CD14-positive monocyte (primary cell): ENCODE measurements around the gene MGAT5B. TPM values are rescaled to one million over a fixed set of nuclear protein-coding genes. Genes with fewer than 3 reads are reported as not detected.

Experiments
- DNase-seq, 3 donors: peaks; one replicate each; pipeline ENCODE4 v3.0.0-alpha.2; 2011 to 2022
- H2AFZ ChIP-seq: 2 replicates; pipeline ENCODE4 v1.6.0; 2012; ENCODE audit warnings: mild to moderate bottlenecking, low read depth, low read length, inconsistent platforms; ENCODE audit not compliant: insufficient read depth, poor library complexity, severe bottlenecking
- H3K27ac ChIP-seq, 2 donors: 1 replicate in 1 of 2; 2 replicates in 1 of 2; pipeline ENCODE4 v1.5.1; 2012 to 2013; ENCODE audit warnings: low read length in 2 of 2, control low read depth in 1 of 2, inconsistent platforms in 1 of 2, low read depth in 1 of 2, mild to moderate bottlenecking in 1 of 2
- H3K27me3 ChIP-seq, 2 donors: one replicate each; pipeline versions ENCODE4 v1.6.0 to v1.6.1; 2011 to 2013; ENCODE audit warnings: low read length in 2 of 2; ENCODE audit not compliant: control insufficient read depth in 2 of 2, insufficient read depth in 2 of 2
- H3K36me3 ChIP-seq, 2 donors: replicated peaks in 1 of 2; 1 replicate in 1 of 2; 2 replicates in 1 of 2; pipeline versions ENCODE4 v1.5.1 to v1.6.1; 2012 to 2013; ENCODE audit warnings: low read length in 2 of 2, control low read depth in 1 of 2, inconsistent platforms in 1 of 2, mild to moderate bottlenecking in 1 of 2; ENCODE audit not compliant: insufficient read depth in 2 of 2, control insufficient read depth in 1 of 2
- H3K4me1 ChIP-seq, 2 donors: 1 replicate in 1 of 2; 2 replicates in 1 of 2; pipeline versions ENCODE4 v1.5.1 to v1.6.1; 2012 to 2013; ENCODE audit warnings: low read length in 2 of 2, control low read depth in 1 of 2, inconsistent platforms in 1 of 2, mild to moderate bottlenecking in 1 of 2, moderate library complexity in 1 of 2; ENCODE audit not compliant: insufficient read depth in 2 of 2, control insufficient read depth in 1 of 2
- H3K4me2 ChIP-seq: replicated peaks from 2 replicates; pipeline ENCODE3; 2012; ENCODE audit warnings: low read length, moderate library complexity, mild to moderate bottlenecking; ENCODE audit not compliant: poor library complexity, severe bottlenecking; ENCODE audit errors: extremely low read depth
- H3K4me3 ChIP-seq, 3 experiments: fragments of 200-600 bp in 1 of 3; sonication (generic) in 1 of 3; replicated peaks in 1 of 3; 1 replicate in 2 of 3; 2 replicates in 1 of 3; pipeline ENCODE4 v1.5.1; 2011 to 2013; ENCODE audit warnings: low read length in 3 of 3, mild to moderate bottlenecking in 3 of 3, control low read depth in 2 of 3, low read depth in 2 of 3, inconsistent platforms in 1 of 3, moderate library complexity in 1 of 3
- H3K79me2 ChIP-seq: 2 replicates; pipeline ENCODE4 v1.6.0; 2012; ENCODE audit warnings: mild to moderate bottlenecking, control low read depth, inconsistent platforms, low read length, moderate library complexity; ENCODE audit not compliant: insufficient read depth
- H3K9ac ChIP-seq: 2 replicates; pipeline ENCODE4 v1.6.0; 2017; ENCODE audit warnings: low read length, mild to moderate bottlenecking; ENCODE audit not compliant: insufficient read depth, poor library complexity, severe bottlenecking
- H3K9me3 ChIP-seq, 2 donors: replicated peaks in 1 of 2; 1 replicate in 1 of 2; 2 replicates in 1 of 2; pipeline versions ENCODE4 v1.5.1 to v1.6.1; 2012 to 2013; ENCODE audit warnings: low read length in 2 of 2, control low read depth in 1 of 2; ENCODE audit not compliant: control insufficient read depth in 1 of 2, insufficient read depth in 1 of 2
- H4K20me1 ChIP-seq: 2 replicates; pipeline ENCODE4 v1.6.0; 2012; ENCODE audit warnings: mild to moderate bottlenecking, low read length, control low read depth, moderate library complexity; ENCODE audit not compliant: insufficient read depth
- H3K27ac Mint-ChIP-seq, 7 donors: one replicate each; pipeline ENCODE4 v1.8.0; 2020; ENCODE audit warnings: mild to moderate bottlenecking in 7 of 7, mixed read lengths in 7 of 7, moderate library complexity in 6 of 7, inconsistent platforms in 2 of 7
- H3K27me3 Mint-ChIP-seq, 3 donors: one replicate each; pipeline ENCODE4 v1.8.0; 2021 to 2022; ENCODE audit warnings: low read depth in 3 of 3, mild to moderate bottlenecking in 3 of 3, mixed read lengths in 3 of 3, moderate library complexity in 3 of 3, inconsistent platforms in 1 of 3
- H3K36me3 Mint-ChIP-seq, 2 donors: one replicate each; pipeline ENCODE4 v1.8.0; 2020; ENCODE audit warnings: mixed read lengths in 2 of 2, inconsistent platforms in 1 of 2, mild to moderate bottlenecking in 1 of 2
- H3K4me1 Mint-ChIP-seq: one replicate; pipeline ENCODE4 v1.8.0; 2020; ENCODE audit warnings: mild to moderate bottlenecking, mixed read lengths
- H3K4me3 Mint-ChIP-seq, 2 donors: one replicate each; pipeline ENCODE4 v1.8.0; 2020; ENCODE audit warnings: mild to moderate bottlenecking in 2 of 2, mixed read lengths in 2 of 2, moderate library complexity in 1 of 2
- H3K9me3 Mint-ChIP-seq, 7 donors: one replicate each; pipeline ENCODE4 v1.8.0; 2020 to 2022; ENCODE audit warnings: mixed read lengths in 7 of 7, mild to moderate bottlenecking in 6 of 7, moderate library complexity in 6 of 7, inconsistent platforms in 2 of 7
- CTCF ChIP-seq: fragments of 200-600 bp; IDR thresholded peaks from one replicate; pipeline ENCODE4 v1.8.0; 2022; ENCODE audit warnings: antibody characterized with exemption, mild to moderate bottlenecking
- WGBS: methylation state at CpG from one replicate; pipeline ENCODE4 v1.1.5; 2013; ENCODE audit warnings: missing lambda C conversion rate; ENCODE audit not compliant: insufficient coverage; 5-methylcytosine and 5-hydroxymethylcytosine counted together
- intact Hi-C, 2 donors: fragments of 100-400 bp; cut with micrococcal nuclease; formaldehyde crosslinking; loops; one replicate each; pipeline versions ENCODE4 v1.15.0 to v1.15.1; 2023
- polyA plus RNA-seq, 3 donors: library from polyadenylated mRNA; depleted of rRNA in 1 of 3; unstranded in 2 of 3; stranded (reverse) in 1 of 3; fragments of 300-500 nt in 2 of 3; fragments of >200 nt in 1 of 3; fragmentation: Illumina TruSeq in 2 of 3; gene quantifications; 1 replicate in 2 of 3; 2 replicates in 1 of 3; pipeline ENCODE4 v1.2.3, GENCODE V29; 2012 to 2021

The MGAT5B gene
- polyA plus RNA-seq, 3 donors = not detected

GRCh38 chr17:76948726-76949342 lies 80.6 kb downstream of the MGAT5B start:
- H3K4me1 ChIP-seq = no peaks in the 10 kb centered on the region
- Mint-ChIP-seq H3K27me3 (peaks cover 2 to 5% (median 4%) of the 10 kb centered on the region in 3 donors), H3K36me3 (no peaks in the 10 kb centered on the region), H3K4me3 (no peak overlapping the region), H3K9me3 (no peaks in the 10 kb centered on the region), H3K4me1 (no peaks in the 10 kb centered on the region), H3K27ac (no peak overlapping the region)
- DNase-seq = no peak
- H3K4me2 ChIP-seq = no peak overlapping the region
- no peaks in the 10 kb centered on the region for H3K79me2 ChIP-seq
- no peak overlapping the region for H3K27ac ChIP-seq
- 96% methylated on average over 27 of the region's 27 CpGs for WGBS
- H3K9ac ChIP-seq = no peak overlapping the region
- intact Hi-C loops = no loop called here
- no peaks in the 10 kb centered on the region for H3K9me3 ChIP-seq
- no peak overlapping the region for H3K4me3 ChIP-seq
- no peaks in the 10 kb centered on the region for H3K27me3 ChIP-seq
- TF ChIP-seq CTCF = no peak
- no peak overlapping the region for H2AFZ ChIP-seq
- no peaks in the 10 kb centered on the region for H4K20me1 ChIP-seq
- no peaks in the 10 kb centered on the region for H3K36me3 ChIP-seq

- Mint-ChIP-seq H3K27me3 (peaks cover 1 to 5% (median 2%) of the 10 kb centered on the region in 3 donors), H3K4me3 (no peak overlapping the region), H3K36me3 (no peaks in the 10 kb centered on the region), H3K4me1 (no peaks in the 10 kb centered on the region), H3K27ac (no peak overlapping the region), H3K9me3 (no peaks in the 10 kb centered on the region)
- Histone ChIP-seq H3K4me3 (no peak overlapping the region), H3K9me3 (no peaks in the 10 kb centered on the region), H3K4me1 (no peaks in the 10 kb centered on the region), H4K20me1 (no peaks in the 10 kb centered on the region), H3K79me2 (no peaks in the 10 kb centered on the region), H2AFZ (no peak overlapping the region), H3K36me3 (no peaks in the 10 kb centered on the region), H3K9ac (no peak overlapping the region), H3K4me2 (no peak overlapping the region), H3K27ac (no peak overlapping the region), H3K27me3 (no peaks in the 10 kb centered on the region)
- no peak for DNase-seq
- WGBS = 92% methylated on average over 13 of the region's 18 CpGs
- TF ChIP-seq CTCF = no peak
- intact Hi-C loops = no loop called here
These were observed 81.9 kb downstream of the MGAT5B start for GRCh38 chr17:76949913-76950695.
